ENCODE data around the gene MTOR.

The MTOR gene

DNA sequence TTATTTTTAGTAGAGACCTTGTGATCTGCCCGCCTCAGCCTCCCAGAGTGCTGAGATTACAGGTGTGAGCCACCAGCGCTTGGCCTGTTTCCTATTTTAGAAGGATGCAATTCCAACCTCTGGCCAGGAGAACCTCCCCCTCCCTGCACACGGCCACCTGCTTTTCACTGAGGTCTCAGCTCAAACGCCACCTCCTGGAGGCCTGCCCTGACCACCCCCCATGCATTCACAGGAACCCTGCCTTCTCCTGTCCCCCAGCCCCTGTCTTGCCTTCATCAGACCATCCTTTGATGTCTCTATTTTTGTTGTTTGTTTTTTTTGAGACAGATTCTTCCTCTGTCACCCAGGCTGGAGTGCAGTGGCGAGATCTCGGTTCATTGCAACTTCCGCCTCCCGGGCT lies 204.9 kb downstream of the MTOR start:
- TF ChIP-seq, protein P1, sequence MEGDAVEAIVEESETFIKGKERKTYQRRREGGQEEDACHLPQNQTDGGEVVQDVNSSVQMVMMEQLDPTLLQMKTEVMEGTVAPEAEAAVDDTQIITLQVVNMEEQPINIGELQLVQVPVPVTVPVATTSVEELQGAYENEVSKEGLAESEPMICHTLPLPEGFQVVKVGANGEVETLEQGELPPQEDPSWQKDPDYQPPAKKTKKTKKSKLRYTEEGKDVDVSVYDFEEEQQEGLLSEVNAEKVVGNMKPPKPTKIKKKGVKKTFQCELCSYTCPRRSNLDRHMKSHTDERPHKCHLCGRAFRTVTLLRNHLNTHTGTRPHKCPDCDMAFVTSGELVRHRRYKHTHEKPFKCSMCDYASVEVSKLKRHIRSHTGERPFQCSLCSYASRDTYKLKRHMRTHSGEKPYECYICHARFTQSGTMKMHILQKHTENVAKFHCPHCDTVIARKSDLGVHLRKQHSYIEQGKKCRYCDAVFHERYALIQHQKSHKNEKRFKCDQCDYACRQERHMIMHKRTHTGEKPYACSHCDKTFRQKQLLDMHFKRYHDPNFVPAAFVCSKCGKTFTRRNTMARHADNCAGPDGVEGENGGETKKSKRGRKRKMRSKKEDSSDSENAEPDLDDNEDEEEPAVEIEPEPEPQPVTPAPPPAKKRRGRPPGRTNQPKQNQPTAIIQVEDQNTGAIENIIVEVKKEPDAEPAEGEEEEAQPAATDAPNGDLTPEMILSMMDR (IDR thresholded peaks at IDR 0.05): no peak
- no peak for DNase-seq (ENCODE audit: low spot score)
- Histone ChIP-seq H3K27ac (no peak overlapping the region), H3K4me3 (no peak overlapping the region)
